ENCODE measurements around the gene CCNQ.
A peak's percentile ranks its signal among the peaks of the same experiment; 100 is the strongest.

Gene CCNQ

DNA sequence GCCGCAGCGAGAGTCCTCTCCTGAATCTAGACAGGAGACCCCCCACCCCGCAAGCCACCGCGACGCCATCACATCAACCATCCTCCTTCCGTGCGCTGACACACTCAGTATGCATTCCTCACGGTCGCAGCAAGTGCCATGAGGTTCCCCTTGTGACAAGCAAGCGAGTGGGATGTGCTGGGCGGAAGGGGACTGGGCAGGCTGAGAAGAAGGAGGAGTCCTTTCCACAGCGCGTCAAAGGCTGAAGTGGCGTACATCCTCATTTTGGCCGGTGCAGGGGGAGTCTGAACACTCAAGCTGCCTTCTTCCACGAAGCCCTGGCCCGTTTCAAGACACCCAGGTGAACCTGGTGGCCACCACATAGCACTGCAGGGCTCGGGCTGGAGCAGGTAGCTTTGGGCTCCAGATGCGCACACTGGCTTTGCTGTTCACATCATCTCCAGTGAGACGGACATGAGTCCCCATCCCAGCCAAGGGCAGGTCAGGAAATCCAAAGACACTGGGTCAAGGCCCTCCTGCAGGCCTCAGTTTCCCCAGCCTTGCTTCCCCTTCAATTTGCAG, 30.4 kb downstream of the CCNQ start:
- no peak for DNase-seq

DNA sequence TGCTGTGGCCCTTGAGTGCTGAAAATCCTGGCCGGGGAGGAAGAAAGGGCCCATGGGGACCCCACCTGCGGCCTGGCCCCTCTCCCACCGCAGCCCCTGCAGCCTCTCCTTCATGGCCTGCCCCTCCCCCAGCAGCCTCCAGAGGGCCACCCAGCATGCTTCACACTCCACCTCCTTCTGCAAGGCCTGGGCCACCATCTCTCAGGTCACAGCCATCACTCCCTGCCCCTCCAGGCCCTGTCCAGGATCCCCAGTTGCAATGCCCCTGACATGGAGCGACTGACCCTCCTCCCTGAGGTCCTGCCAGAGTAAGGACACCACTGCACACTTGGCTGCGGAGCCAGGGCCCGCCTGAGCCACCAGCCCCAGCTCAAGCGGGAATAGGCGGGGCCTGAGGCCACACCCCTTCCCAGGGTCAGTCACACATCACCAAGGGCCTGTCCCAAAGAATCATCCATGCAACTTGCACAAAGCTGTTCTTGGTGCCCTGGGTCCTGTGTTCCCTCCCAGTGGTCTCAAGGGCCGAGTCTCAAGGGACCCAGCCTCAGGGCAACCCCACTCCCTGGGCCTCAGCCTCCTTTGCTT, 32.9 kb downstream of the CCNQ start:
- DNase-seq = no peak

DNA sequence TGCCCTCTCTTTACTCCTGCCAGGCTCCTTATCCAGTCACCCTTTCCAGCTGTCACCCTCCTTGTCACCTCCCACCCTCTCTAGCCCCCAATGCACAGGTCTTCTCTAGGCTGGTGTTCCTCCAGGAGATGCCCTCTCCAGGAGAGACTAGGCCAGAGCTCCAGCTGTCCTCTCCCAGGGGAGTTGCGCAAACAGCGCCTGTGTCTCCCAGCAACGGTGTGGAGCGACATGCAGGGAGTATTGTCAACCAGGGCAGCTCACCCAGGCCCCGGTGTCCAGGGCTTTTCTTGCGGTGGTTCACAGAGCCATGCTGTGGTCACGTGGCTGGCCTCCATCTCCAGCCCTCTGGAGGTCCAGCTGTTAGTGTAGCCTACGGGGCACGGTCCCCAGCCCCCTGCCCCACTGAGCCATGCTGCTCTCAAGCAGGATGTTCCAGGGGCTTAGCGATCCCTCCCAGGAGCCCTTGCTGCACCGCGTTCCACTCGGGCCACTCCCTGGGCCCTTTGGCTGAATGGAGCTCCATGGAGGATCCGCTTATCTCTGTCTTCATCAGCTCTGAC, 34.8 kb downstream of the CCNQ start:
- DNase-seq = no peak

DNA sequence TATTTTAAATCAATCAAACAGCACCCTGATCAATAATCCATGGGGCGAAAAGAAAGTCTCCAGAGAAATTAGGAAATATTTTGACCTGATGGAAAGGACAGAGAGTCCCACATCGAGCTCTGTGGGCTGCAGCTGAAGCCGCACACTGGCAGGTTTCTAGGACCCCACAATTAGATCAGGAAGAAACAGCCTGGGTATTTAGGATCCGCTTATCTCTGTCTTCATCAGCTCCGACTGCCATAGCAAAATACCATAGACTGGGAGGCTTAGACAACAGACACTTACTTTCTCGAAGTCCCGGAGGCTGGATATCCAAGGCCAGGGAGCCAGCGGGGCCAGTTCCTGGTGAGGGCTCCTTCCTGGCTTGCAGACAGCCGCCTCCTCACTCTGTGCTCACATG, 36.4 kb downstream of the CCNQ start:
- DNase-seq = no peak

DNA sequence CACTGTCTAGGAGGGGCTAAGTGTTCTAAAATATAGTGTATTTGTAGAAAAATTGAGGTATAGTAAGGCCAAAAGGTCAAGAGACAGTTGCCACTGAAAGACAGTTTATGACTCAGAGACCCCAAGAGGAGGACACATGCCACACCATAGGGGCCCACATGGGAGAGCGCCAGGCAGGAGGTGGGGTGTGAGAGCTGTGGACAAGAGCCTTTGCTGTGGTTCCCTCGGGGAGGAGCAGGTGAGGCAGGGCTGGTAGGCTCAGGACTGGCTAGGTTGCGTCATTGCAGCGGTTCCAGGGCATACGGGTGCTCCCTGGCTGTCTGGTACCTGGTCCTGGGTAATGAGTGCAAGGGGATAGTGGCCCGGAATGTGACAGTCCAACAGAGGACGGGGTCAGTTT, 37.6 kb downstream of the CCNQ start:
- DNase-seq = no peak

DNA sequence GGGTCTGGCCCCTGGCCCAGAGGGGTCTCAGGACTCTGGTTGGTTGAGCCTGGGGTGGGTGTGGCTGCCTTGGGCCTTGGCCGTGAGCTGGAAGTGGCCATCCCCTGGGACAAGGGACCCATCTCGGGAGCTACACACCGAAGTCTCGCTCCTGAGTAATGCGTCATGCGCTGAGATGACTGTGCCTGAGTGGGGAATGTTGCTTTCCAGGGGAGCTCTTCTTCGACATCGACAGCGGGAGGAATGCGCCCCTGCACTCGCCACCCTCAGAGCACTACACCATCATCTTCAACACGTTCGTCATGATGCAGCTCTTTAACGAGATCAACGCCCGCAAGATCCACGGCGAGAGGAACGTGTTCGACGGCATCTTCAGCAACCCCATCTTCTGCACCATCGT, 38.5 kb downstream of the CCNQ start:
- DNase-seq = no peak

DNA sequence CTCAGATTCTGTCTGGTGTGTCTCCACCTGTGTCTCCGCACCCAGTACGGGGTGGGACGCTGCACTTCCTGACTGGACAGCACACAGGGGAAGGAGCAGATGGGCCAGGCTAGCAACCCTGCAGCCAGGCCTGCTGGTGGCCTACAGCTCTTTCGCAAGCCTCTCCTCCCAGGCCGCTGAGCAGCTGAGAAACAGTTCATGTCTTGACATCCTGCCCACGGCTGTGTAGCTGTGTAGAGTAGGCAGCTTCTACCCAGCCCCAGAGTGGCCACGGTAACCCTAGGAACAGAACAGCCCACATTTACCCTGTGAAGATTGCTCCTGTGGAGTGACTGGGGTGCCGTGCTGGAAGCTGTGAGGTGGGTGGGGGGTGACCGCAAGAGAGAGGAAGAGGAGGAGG, 38.9 kb downstream of the CCNQ start:
- DNase-seq = no peak

DNA sequence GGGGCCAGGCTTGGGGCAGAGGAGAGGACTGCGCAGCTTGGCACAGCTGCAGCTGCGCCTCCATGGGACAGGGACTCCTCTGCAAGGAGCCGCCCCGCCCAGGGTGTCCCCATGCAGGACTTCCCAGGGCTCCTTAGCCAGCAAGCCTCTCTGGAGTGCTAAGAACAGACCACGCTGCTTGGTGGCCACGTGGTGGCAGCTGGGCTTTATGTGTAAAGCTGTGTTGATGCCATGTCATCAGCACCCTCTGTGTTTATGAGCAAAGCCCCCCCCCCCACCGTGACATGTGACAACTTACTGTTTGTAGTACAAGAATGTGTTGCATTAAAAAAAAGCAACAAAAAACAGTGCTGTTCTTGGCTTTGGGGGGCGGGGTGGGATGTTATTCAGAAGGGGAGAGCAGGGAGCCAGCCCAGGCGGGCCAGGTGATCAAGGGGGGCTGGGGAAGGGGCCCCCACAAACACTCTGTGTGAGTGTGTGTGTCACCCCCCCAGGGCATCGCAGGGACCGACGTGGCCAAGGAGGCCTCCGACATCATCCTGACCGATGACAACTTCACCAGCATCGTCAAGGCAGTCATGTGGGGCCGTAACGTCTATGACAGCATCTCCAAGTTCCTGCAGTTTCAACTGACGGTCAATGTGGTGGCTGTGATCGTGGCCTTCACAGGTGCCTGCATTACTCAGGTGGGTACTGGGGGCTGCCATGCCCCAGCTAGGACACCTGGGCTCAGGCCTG, 41.2 kb downstream of the CCNQ start:
- DNase-seq = no peak

DNA sequence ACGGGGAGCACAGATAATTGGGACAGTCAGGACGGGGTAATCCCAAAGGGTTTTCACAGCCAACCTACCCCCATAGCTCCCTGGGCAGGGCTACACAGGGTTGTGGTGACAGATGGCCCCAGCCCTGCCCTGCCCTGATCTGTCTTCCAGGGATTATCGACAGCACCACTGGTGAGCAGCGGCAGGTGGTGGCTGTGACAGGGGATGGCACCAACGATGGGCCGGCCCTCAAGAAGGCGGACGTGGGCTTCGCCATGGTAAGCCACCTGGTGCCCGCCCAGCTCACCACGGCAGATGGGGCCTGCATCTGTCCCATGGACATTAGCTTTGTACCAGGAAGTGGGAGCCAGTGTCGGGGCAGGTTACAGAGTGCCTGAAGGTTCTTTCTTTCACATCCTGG, 42.2 kb downstream of the CCNQ start:
- DNase-seq = no peak

DNA sequence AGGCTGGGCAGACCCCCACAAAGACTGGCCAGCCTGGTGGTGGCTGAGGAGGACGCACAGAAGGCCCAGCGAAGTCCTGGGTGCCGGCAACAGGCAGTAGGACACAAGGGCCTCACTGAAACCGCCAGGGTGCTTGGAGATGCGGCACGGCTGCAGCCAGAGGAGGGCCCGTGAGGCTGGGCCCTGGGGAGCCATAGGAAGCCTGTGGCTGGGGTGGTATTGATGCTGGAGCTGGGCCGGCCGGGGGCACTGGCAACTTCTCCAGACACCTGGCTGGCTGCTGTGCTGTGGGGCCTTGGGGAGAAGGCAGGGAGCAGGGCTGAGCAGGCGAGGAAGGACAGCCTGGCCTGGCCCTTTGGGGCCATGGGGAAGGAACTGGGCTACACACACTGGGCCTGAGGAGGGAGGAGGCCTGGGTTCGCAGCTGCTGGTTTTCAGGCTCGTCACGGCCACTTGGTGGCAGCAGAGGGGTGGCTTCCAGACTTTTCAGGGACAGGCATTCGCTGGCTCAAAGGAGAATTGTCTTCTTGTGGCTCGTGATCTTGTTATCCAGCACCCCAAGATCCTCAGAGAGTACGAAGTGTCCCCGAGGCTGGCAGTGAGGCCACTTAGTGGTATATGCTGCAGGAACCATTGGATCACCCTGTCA, 44.3 kb downstream of the CCNQ start:
- peak; percentile 1 for DNase-seq

DNA sequence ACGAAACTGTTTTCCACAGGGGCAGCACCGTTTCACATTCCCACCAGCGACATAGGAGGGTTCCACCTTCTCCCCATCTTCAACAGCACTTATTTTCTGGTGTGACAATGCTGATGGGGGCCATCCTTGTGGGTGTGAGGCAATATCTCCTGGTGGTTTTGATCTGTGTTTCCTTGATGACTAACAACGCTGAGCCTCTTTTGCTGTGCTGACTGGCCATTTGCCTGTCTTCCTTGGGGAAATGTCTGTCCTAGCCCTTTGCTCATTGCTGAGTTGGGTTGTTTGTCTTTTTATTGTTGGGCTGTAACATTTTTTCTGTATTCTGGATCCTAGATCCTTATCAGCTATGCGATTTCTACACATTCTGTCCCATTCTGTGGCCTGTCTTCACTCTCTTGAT, 47.8 kb downstream of the CCNQ start:
- DNase-seq = no peak

DNA sequence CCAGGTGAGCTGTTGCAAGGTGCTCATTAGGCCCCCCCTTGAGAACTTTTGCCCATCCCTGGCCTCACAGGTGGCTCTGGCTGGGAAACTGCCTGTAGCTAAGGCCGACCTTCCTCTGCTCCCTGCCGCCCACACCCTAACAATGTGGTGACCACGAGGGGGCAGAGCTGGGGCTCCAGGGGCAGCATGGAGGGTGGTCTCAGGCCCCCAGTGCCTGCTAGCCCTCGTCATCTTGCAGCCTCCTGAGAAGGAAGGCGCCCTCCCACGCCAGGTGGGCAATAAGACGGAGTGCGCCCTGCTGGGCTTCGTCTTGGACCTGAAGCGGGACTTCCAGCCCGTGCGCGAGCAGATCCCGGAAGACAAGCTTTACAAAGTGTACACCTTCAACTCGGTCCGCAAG, 49.1 kb downstream of the CCNQ start:
- no peak for DNase-seq

DNA sequence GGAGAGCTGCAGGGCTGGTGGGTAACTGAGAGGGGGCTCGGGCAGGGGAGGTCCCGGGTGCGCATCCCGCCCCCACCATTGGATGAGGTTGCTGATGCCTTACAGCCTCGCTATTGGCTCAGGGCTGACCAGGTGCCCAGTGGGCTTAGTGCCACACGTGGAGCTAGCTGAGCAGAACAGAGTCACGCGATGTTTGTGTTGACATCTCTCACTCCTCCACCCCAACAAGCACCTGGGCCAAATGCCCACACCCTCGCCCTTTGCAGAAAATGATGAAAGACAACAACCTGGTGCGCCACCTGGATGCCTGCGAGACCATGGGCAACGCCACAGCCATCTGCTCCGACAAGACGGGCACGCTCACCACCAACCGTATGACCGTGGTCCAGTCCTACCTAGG, 49.7 kb downstream of the CCNQ start:
- DNase-seq = no peak

DNA sequence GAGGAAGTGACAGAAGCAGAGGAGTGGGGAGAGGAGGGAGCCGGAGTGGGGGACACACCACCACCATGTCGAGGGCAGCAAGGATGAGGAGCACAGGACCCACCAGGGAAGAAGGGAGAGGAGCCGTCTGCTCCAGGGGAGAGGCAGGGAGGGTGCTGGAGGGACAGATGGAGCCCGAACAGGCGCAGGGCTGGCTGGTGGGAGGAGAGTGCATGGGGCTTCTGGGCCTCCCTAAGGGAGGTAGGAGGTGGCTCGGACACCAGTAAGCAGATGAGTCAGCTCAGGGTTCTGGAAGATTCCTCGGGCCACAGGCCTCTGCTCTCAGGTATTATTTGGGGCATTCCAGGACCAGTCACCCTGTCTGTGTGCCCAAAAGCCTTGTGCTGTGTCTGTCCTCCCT, 51.7 kb downstream of the CCNQ start:
- DNase-seq = no peak

DNA sequence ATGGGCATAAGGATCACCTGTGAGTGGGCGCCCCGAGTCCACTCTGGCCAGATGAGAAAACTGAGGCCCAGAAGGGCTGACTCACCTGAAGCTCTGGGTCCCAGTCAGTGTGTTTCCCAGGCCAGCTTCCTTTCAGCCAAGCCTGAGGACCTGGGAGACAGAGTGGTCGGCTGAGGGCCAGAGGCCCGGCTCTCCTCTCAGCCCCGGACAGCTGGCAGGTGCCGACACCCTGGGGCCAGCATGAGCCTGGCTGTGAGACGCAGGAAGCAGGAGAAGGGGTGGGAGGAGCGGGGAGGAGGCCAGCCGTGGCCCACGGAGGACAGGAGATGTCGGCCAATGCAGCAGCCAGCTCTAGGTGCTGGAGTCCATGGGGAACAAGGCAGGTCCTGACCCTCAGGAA, 52.6 kb downstream of the CCNQ start:
- DNase-seq = no peak

DNA sequence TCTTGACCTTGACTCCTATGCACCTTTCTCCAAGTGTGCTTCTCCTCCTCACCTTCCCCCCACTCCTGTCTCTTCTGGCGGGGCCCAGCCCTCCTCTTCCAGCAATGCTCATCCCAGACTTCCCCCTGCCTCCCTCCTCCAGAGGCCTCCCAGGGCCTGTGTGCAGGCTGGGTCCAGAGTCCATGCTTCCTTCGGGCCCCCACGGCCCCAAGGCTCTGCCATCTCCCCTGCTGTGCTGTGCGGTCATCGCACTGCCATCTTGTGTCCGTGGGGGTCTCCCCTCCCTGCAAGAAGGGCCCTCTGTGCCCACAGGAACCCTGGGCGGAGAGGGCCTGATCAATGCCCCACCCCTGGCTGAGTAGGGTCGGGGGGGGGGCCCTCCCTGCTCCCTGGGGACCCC, 54.2 kb downstream of the CCNQ start:
- no peak for DNase-seq

DNA sequence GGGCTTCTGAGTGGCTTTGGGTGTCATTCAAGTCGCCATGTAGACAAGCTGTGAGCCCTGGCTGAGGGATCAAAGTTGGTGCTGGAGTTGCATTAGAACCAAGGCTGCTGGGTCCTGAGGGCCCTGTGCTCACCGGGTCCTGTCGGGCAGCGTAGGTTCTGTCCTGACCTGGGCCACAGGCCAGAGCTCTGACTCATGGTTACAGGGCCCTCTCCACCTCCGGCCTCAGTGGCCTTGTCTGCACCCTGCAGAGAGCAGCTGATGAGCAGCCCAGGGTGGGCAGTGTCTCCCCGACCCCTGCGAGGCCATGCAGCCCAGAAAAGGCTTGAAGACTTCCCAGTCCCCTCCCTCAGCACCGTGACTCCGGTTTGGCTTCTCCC, 59.0 kb downstream of the CCNQ start:
- DNase-seq = no peak

DNA sequence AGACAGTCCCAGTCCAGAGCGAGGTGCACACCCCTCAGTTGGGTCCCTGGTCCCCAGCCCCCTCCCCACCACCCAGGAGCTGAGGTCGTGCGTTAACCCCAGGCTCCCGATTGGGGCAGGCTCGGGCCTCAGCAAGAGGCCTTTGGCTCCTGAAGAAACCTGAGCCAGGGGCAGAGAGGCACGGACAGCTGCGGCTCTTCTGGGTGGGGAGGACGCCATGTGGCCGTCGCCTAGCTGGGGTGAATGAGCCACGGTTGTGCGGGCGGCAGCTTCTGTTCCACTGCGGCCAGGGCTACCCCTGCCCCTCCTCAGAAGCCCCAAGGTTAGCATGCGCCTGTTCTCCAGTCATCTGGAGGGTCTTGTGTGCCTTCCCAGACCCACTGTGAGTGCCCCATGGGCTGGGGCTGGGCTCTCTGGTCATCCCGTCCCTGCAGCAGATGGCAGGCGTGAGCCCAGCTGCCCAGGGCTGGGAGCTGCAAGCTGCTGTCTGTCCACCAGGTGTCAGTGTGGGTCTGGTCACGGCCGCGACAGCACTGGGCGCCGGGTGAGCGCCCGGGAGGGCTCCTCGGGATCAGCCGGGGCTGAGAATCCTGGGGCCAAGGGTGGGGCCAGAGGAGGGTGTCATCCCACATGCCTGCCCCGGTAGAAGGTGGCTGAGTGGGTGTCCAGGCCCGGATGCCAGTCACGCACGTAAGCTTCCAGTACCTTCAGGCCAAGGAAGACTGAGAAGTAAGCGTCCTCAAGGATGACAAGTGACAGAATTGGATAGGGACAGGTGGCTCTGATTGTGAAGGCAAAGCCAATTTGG, 59.6 kb downstream of the CCNQ start:
- peak; percentile 3 for DNase-seq

DNA sequence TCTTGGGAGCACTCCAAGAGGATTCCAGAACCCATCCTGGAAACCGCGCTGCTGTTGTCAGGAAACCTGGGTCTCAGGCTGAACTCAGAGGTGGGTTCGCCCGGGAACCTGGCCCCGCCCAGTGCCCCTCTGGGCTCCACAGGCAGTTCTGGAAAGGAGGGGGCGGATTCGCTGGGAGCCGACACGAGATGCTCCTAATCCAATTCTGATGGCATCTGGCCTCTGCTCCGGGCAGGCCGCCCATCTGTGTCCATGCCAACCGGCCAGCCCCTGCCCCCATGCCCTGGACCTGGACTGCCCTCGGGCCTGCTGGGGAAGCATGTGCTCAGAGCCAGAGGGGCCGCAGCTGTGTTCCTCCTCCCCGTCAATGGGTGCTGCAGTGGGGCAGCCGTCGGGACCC, 60.5 kb downstream of the CCNQ start:
- DNase-seq = no peak

All from T1000 (cell line).